Left kidney (tissue), 1 donor: Measurements from ENCODE around the gene KIAA1143. TPM values are rescaled to one million over a fixed set of nuclear protein-coding genes. Genes with fewer than 3 reads are reported as not detected.

Experiments
- polyA plus RNA-seq: library from polyadenylated mRNA; unstranded; fragments of 120-200 nt; gene quantifications from one replicate; pipeline ENCODE4 v1.2.1, GENCODE V29; 2013; ENCODE audit not compliant: insufficient read length

KIAA1143 gene
- polyA plus RNA-seq, 1 donor, result 62.1 TPM

Other genes starting within 250 kb of the KIAA1143 start
- 19.4 TPM for gene ZKSCAN7, start 206.4 kb downstream of the KIAA1143 start, polyA plus RNA-seq
- gene ZNF660, start 176.7 kb downstream of the KIAA1143 start, polyA plus RNA-seq, result 15.9 TPM
- gene ZNF197, start 136.6 kb downstream of the KIAA1143 start, polyA plus RNA-seq, result 40.3 TPM
- gene ZNF35, start 112.9 kb downstream of the KIAA1143 start, polyA plus RNA-seq, result 14.0 TPM
- gene ZNF502, start 49.0 kb downstream of the KIAA1143 start, polyA plus RNA-seq, result 16.8 TPM
- 14.8 TPM for gene ZNF501, start 32.0 kb downstream of the KIAA1143 start, polyA plus RNA-seq
- 39.8 TPM for gene KIF15, start 175 bp upstream of the KIAA1143 start, polyA plus RNA-seq
- 30.7 TPM for gene TMEM42, start 100.3 kb upstream of the KIAA1143 start, polyA plus RNA-seq
- gene TGM4, start 113.0 kb upstream of the KIAA1143 start, polyA plus RNA-seq, result 0.18 TPM
- gene ZDHHC3, start 214.6 kb upstream of the KIAA1143 start, polyA plus RNA-seq, result 93.8 TPM
- 54.4 TPM for gene EXOSC7, start 214.6 kb upstream of the KIAA1143 start, polyA plus RNA-seq